HL-60/S4 treated with phorbol 12-myristate 13-acetate at 8.2 ng/mL for 4 days and 3 days (cell line): ENCODE results near the gene CCDC157.

Experiments
- in situ Hi-C: fragments of 300-500 bp; cut with MboI; formaldehyde crosslinking; loops from 2 replicates; pipeline ENCODE4 v1.15.0; 2022; ENCODE audit warnings: low sequenced_read_pairs

The CCDC157 gene

GRCh38 chr22:30356449-30357235 is at the start of gene CCDC157, which contains the start of gene SF3A1:
Gene CCDC157 (plus strand): TSS chr22:30357007. CDS start chr22:30366001, 8,994 bp downstream.
Gene SF3A1 (minus strand): TSS chr22:30356894. CDS start chr22:30356792, 102 bp downstream.
- in situ Hi-C loops: no loop called here

- in situ Hi-C loops: no loop called here
Observed at GRCh38 chr22:30307041-30307574, 49.7 kb upstream of the CCDC157 start.

GRCh38 chr22:30308093-30308492 is 48.7 kb upstream of the CCDC157 start:
- in situ Hi-C loops: no loop called here

DNA sequence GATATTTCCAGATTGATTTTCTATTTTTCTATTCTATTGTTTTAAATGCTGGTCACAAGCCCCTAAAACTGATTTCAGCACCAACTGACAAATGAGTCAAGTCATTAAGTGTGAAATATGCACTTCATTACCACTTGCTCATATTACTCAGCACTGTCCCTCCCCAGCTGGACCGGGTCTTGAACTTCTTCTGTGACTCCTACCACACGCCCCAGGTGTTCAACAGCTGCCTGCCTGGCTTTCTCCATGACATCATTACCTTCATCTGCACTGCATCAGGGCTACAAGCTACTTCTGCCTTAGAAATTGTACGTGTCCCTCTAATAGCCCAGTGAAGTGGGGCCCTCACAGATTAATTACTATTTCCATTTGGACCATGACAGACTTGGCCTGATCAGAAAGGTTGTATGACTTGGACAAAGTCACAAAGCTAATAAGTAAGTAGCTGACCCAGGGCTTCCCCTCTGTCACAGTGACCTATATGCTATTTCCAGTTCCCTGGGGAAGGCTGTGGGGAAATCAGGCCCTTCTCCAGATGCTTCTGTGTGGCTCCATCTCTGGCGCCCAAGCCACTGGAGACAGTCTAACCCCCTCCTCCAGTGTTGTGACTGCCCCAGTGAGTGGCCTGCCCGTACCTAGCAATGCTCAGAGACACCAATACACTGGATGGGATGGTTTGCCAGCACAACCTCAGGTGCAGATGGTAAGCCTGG is 48.1 kb upstream of the CCDC157 start:
- in situ Hi-C loops: no loop called here

DNA sequence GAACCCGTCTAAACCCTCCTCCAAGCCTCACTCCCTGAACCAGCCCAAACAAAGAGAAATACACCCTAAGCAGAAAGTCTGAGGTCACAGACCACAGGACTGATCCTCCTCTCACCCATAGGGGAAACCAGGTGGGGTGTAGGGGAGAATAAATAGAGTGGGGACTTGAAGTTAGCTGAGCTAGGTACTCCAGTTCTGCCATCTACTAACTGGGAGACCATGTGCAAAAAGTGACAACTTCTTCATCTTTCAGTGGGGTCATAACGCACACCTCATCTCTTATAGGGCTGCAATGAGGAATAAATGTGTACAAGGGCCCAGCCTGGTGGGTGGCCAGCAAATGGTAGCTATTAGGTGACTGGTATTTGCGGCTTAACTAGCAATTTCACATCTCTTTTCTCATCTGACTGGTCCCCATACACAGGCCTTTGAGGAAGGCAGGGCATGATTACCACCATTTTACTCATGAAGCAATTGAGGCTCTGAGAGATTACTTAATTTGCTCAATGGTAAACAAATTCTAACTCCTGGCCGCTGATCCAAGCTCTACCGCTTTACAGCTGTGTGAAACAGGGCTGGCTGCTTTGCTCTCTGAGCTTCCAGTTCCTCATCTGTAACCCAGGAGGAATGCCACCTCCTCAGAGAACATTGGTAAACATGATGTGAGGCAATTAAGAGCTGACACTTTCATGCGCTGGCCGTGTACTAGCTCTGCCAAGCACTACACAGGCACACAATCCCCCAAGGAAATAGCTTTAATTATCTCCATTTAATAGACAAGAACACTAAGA is 46.7 kb upstream of the CCDC157 start:
- in situ Hi-C loops: no loop called here

DNA sequence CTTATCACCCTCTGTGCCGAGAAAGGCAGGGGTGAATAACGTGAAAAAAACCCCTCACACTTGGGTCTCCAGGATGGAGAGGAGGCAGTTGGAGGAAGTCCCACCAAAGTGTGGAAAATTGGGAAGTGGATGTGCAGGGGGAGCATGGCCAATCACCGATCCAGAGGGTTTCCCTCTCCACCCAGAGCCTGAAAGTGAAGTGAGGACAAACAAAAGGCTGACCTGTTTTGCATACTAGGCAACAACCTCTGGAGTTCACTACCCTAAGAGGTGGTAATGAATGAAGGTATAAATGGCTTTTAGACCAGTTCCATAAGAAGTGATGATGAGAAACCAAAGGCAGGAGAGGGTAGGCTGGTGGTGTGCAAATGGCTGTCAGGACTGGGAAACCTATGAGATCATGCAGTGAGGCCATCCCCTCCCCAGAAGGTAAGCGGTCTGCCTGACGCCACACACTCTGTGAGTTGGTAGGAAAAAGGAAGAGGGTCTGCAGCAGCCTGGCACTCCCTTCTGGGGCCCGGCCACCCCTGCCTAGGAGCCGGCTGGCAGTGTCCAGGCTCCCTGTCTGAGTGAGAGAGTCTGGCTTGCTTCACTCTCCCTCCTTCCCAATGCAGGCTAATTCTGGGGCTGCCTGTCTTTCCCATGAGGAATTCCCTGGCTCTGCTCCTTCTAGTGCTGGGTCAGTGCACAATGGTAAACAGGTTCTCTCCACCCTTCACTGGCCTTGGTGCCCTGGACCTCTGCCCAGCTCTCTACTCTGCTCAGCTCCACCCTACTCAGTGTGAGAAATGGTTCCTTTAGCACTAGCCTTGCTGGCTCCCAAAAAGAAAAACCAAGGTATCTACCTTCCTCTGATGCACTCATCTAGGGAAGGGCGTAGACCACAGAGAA is 45.7 kb upstream of the CCDC157 start:
- in situ Hi-C loops: no loop called here

GRCh38 chr22:30312053-30312452 is 44.8 kb upstream of the CCDC157 start:
- in situ Hi-C loops: no loop called here

GRCh38 chr22:30313527-30314363 is 43.1 kb upstream of the CCDC157 start:
- in situ Hi-C loops: no loop called here

- in situ Hi-C loops: no loop called here
Observed at GRCh38 chr22:30314915-30315314, 41.9 kb upstream of the CCDC157 start.

DNA sequence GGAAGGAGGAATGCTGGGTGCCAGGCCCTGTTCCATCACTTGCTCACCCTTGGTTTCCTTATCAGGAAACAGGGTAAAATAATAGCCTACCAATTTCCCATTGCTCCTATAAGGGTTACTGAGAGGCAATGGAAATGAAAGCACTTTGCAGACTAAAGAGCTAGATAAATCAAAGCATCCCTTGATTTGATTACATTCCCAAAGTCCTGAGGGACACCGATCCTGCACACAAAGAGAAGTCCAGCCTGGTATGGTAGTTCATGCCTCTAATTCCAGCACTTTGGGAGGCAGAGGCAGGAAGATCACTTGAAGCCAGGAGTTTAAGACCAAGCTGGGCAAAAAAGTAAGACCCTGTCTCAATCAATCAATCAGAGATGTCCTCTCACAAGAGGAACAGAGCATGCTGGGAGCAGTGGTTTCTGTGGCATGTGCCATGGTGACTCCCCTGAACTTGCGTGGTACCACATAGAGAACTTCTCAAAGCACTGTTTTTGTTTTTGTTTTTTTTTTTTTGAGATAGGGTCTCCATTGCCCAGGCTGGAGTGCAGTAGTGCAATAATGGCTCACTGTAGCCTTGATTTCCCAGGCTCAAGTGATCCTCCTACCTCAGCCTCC is 40.7 kb upstream of the CCDC157 start:
- in situ Hi-C loops: no loop called here

DNA sequence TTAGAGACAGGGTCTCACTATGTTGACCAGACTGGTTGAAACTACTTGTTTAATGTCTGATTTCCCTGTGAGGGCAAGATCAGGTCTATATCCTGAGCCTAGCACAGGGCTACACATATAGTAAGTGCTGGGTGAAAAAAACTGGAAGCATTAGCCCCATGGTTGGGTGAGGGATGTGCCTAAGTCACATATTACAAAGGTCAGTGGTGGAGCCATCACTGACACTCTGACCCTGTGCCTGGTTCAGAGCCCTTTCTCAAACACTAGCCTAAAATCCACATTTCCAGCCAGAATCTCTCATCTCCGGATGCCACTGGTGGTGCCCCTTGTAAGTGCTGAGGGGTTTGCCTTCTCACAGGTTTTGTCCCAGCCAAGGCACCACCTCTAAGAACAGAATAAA is 39.0 kb upstream of the CCDC157 start:
- in situ Hi-C loops: no loop called here

DNA sequence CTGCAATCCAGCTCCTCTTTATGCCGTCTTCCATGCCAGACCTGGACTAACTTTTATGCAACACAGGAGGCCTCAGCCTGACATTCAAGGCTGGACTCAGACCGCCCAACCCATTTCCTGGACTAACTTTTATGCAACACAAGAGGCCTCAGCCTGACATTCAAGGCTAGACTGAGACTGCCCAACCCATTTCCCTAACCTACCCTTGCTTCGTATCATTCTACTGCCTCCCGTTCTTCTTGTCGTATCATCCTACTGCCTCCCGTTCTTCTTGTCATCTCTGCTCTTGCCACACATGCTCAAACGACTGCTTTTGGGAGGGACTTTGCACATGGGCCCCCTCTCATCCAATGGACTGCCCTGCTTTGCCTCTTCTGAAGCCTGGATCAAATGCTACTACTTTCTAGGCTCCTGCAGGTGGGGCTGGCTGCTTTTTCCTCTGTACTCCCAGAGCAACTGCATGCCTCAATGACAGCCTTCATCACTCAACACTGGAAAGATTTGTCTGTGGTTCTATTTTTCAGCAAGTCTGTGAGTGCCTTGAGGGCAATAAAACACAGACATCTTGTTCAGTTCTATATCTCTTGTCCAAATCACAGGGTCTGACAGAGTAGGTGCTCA is 37.9 kb upstream of the CCDC157 start:
- in situ Hi-C loops: no loop called here

- in situ Hi-C loops: no loop called here
Observed at GRCh38 chr22:30320021-30320556, 36.7 kb upstream of the CCDC157 start.

DNA sequence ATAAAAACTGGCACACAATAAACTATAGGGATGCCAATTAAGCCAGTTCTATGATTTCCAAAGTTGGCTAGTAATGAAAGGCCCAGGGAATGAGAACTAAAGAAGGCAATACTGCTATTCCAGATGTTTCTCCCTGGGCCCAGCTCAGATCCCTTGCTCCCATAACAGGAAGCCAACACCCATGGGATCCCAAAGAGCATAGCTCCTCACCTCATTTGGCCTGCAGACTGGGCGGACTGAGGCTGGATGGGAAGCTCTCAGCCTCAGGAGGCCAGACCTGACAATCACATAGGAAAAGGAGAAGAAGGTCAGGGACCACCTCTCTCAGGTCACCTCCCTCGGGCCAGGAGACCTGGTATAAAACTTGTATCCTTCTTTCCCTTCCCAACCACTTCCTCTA is 35.3 kb upstream of the CCDC157 start:
- in situ Hi-C loops: no loop called here

DNA sequence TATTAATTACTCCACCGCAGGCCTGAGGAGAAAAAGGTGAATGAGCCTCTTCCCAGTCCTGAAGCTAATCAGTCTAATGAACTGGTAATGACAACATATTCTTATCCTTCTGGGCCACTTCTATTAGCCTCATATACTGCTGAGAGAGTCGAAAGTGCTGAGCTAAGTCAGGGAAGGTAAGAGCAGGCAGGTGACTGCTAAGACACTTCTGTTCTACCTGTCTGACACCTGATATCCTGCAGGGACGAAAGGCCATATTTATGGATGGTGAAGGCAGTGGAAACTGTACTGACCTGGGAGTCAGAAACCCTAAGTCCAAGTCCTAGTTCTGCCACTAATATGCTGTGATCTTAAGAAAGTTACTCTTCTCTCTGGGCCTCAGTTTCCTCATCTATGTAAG is 33.6 kb upstream of the CCDC157 start:
- in situ Hi-C loops: no loop called here

DNA sequence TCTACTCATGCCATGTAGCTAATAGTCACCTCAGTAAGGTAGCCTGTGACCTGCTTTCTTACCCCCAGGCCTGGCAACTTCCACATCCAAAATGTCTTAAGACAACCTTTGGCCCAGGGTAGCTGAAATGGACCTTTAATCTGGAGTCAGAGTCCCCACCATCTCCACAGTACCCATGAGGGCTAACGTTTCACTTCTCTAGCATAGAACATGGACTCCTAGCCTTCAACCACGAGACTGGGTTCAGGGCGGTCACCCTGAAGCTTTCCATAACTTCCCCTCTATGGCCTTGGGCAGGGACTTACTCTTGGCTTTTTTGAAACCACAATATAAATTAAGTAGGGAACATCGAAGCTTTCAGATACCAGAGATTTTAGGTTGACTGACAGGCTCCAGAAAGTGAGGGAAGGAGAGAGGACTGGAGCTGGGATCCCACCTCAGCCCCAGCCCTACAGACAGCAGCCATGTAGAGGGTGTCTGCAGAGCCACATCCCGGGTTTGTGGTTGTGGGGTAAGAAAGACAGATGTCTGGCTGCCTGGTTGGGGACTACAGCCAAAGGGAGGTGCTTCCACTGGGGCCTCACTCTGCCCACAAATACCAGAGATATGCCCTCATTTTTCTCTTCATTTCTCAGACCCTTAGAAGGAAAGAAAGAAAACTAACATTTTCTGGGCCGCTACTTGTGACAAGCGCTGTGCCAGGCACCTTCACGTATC is 32.6 kb upstream of the CCDC157 start:
- in situ Hi-C loops: no loop called here

DNA sequence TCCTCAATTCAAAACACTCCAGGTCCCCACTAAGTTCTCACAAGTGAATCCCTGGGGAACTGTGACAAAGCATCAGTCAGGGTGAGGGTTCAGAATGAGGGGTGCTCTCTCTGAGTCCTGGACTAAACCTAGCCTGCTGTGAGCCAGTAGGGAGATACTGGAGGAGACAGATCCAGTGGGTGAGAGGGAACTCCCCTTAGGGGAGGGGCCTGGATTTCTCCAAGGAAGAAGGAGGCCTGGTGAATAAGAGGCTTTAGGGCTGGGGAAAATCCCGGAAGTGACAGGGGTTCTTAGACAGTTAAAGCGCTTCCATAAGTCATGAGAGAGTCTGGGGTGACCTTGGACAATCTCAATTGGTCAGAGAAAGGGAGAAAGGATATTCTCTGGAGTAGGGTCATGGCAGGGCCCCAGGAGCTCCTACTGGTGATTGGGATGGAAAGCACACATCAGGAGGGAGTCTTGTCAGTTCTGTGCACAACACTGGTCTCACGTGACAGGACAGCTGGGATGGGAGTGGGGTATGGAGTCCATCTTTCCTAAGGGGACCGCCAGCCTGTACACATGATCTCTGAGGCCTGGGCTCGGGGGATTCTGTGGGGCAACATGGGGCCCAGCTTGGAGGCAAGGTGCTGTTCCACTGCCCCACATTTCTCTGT is 31.6 kb upstream of the CCDC157 start:
- in situ Hi-C loops: no loop called here
